HG03520 (cell line): ENCODE results near the gene CBX2.
A peak's percentile ranks its signal among the peaks of the same experiment; 100 is the strongest.

Source experiments
- ATAC-seq: cut with Tn5 transposase; IDR thresholded peaks from one replicate; pipeline ENCODE4 v1.9.1; 2021; ENCODE audit warnings: mild to moderate bottlenecking, moderate library complexity; ENCODE audit not compliant: unreplicated experiment

The CBX2 gene

GRCh38 chr17:79786930-79787643 lies 9.1 kb downstream of the CBX2 start:
- no peak for ATAC-seq

- ATAC-seq, result no peak
Measured at GRCh38 chr17:79788455-79788854, 10.5 kb downstream of the CBX2 start.

GRCh38 chr17:79788989-79789942 lies 11.3 kb downstream of the CBX2 start:
- no peak for ATAC-seq

- ATAC-seq, result no peak
Measured at GRCh38 chr17:79789943-79790804, 12.2 kb downstream of the CBX2 start.

- no peak for ATAC-seq
Measured at GRCh38 chr17:79790805-79791734, 13.1 kb downstream of the CBX2 start.

- ATAC-seq, result no peak
Measured at GRCh38 chr17:79791735-79792161, 13.8 kb downstream of the CBX2 start.

GRCh38 chr17:79792341-79792871 lies 14.5 kb downstream of the CBX2 start:
- no peak for ATAC-seq

GRCh38 chr17:79792984-79793923 lies 15.3 kb downstream of the CBX2 start:
- no peak for ATAC-seq

- ATAC-seq, result no peak
Measured at GRCh38 chr17:79793924-79794304, 16.0 kb downstream of the CBX2 start.

GRCh38 chr17:79794659-79795511 lies 16.9 kb downstream of the CBX2 start:
- no peak for ATAC-seq

GRCh38 chr17:79795795-79796443 lies 18.0 kb downstream of the CBX2 start:
- ATAC-seq, result no peak

GRCh38 chr17:79796444-79796762 lies 18.5 kb downstream of the CBX2 start:
- ATAC-seq, result no peak

GRCh38 chr17:79796763-79797491 lies 19.0 kb downstream of the CBX2 start, which contains the start of gene CBX8:
CBX8 (minus strand) TSS chr17:79797077; CDS start chr17:79796998, 79 bp downstream.
- peak; percentile 83 for ATAC-seq

GRCh38 chr17:79797492-79798298 lies 19.7 kb downstream of the CBX2 start:
- peak; percentile 24 for ATAC-seq

- no peak for ATAC-seq
Measured at GRCh38 chr17:79798299-79799173, 20.6 kb downstream of the CBX2 start.
